ENCODE data around the gene FAM13A. TPM values are rescaled to one million over a fixed set of nuclear protein-coding genes. Genes with fewer than 3 reads are reported as not detected.
A peak's percentile ranks its signal among the peaks of the same experiment; 100 is the strongest.

The FAM13A gene
- total and polyA plus RNA-seq, 2 donors (not counting 3 experiments of a cell fraction or from before 2014, with no cell fraction given): 3.3 to 10.5 TPM

GRCh38 chr4:88822034-88822789 lies 234.8 kb downstream of the FAM13A start:
- intact Hi-C loops (cut with micrococcal nuclease): loop anchor here (2.0 to 5.0 kb wide), 3 partner anchors 21 to 335 kb away; no protein-coding TSS in a partner anchor
- Histone ChIP-seq H3K27me3 (ENCODE audit: control insufficient read depth in 2 of 2, insufficient read depth in 2 of 2, low read length in 2 of 2) (no peaks in the 10 kb centered on the region), H3K9me1 (replicated peaks; ENCODE audit: control insufficient read depth, extremely low read depth, insufficient read depth, low read length) (no peaks in the 10 kb centered on the region), H3K27ac (ENCODE audit: insufficient read depth, low read depth, low read length) (no peak overlapping the region), H3K9ac (replicated peaks; ENCODE audit: extremely low read depth, insufficient read depth, low read length) (peak overlapping the region; percentile 69), H2AFZ (ENCODE audit: low read depth, low read length) (no peak overlapping the region), H4K20me1 (replicated peaks; ENCODE audit: control insufficient read depth, extremely low read depth, insufficient read depth, low read length) (no peaks in the 10 kb centered on the region), H3K9me3 (replicated peaks; ENCODE audit: control insufficient read depth, insufficient read depth, low read length) (no peaks in the 10 kb centered on the region), H3K79me2 (ENCODE audit: control insufficient read depth, insufficient read depth, low read length) (no peaks in the 10 kb centered on the region), H3K4me1 (ENCODE audit: control insufficient read depth, extremely low read depth, insufficient read depth, low read length) (peaks cover 17% of the 10 kb centered on the region), H3K4me3 (replicated peaks in 1 of 3; ENCODE audit: insufficient read depth in 1 of 3, low read depth in 1 of 3, low read length in 3 of 3) (peak overlapping the region in 2 of 3 experiments; percentile 10 to 61), H3K36me3 (ENCODE audit: control insufficient read depth in 2 of 2, extremely low read depth in 1 of 2, insufficient read depth in 2 of 2, low read length in 2 of 2) (no peaks in the 10 kb centered on the region), H3K4me2 (ENCODE audit: insufficient read depth, low read length) (peak overlapping the region; percentile 78)
- DNase-seq (ENCODE audit: low read depth, low spot score): peak; percentile 11
- dilution Hi-C loops (cut with MboI; ENCODE audit: extremely low pct_ligation_motif_present, low sequenced_read_pairs): loop anchor here (25.0 kb wide), 1 partner anchor 190 kb away; no protein-coding TSS in a partner anchor
- ChIA-PET CTCF (interaction anchor here (8.7 kb wide), 1 partner anchor 202 kb away, joined by 357 read pairs; no protein-coding TSS in a partner anchor), POLR2A (no interaction called here)
- BruUV-seq (replicated peaks): no TSS peak
- no peak for FAIRE-seq
- TF ChIP-seq MAX (IDR thresholded peaks at IDR 0.05; ENCODE audit: insufficient read depth, insufficient read length): no peak
- TF ChIP-seq POLR2A (IDR thresholded peaks at IDR 0.05; ENCODE audit: low read depth, low read length): no peak
- TF ChIP-seq JUN (IDR thresholded peaks at IDR 0.05; ENCODE audit: borderline replicate concordance, insufficient read depth, insufficient read length, low read depth): no peak

DNA sequence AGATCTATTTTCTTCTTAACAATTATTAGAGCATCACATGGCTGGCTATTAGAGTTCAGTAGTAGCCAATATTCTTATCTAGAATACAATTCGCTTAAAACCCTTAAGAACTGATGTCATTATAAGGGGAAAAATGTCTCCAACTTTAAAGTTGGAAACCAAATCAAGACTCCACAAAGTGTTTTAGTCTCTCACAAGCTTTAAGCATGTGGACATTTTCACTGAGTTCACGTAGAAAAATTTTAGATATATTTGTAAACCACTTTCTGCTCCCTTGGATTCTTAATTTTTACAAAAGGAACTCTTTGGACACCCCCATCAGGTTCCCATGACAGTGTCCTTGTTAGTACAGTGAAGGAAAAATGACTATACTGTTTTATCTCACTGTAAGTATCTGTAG lies 235.5 kb downstream of the FAM13A start:
- no peak overlapping the region for H2AFZ ChIP-seq (ENCODE audit: low read depth, low read length)
- intact Hi-C loops (cut with micrococcal nuclease): loop anchor here (5.0 kb wide), 2 partner anchors 289 to 336 kb away; no protein-coding TSS in a partner anchor
- no peak overlapping the region for H3K4me2 ChIP-seq (ENCODE audit: insufficient read depth, low read length)
- dilution Hi-C loops (cut with MboI; ENCODE audit: extremely low pct_ligation_motif_present, low sequenced_read_pairs): loop anchor here (25.0 kb wide), 1 partner anchor 191 kb away; no protein-coding TSS in a partner anchor
- H3K36me3 ChIP-seq (ENCODE audit: control insufficient read depth in 2 of 2, extremely low read depth in 1 of 2, insufficient read depth in 2 of 2, low read length in 2 of 2): no peaks in the 10 kb centered on the region
- H3K9me3 ChIP-seq (replicated peaks; ENCODE audit: control insufficient read depth, insufficient read depth, low read length): no peaks in the 10 kb centered on the region
- H3K4me3 ChIP-seq (replicated peaks in 1 of 3; ENCODE audit: insufficient read depth in 1 of 3, low read depth in 1 of 3, low read length in 3 of 3): no peak overlapping the region
- no peak for DNase-seq (ENCODE audit: low read depth, low spot score)
- ChIA-PET POLR2A (no interaction called here), CTCF (interaction anchor here (0.9 to 8.7 kb wide), 2 partner anchors 12 to 203 kb away, joined by 3 to 357 read pairs; no protein-coding TSS in a partner anchor)
- no peak overlapping the region for H3K27ac ChIP-seq (ENCODE audit: insufficient read depth, low read depth, low read length)
- H3K79me2 ChIP-seq (ENCODE audit: control insufficient read depth, insufficient read depth, low read length): no peaks in the 10 kb centered on the region
- H3K9ac ChIP-seq (replicated peaks; ENCODE audit: extremely low read depth, insufficient read depth, low read length): no peak overlapping the region
- no peak for FAIRE-seq
- BruUV-seq (replicated peaks): no TSS peak
- no peak for TF ChIP-seq MAX (IDR thresholded peaks at IDR 0.05; ENCODE audit: insufficient read depth, insufficient read length)
- TF ChIP-seq GATA2 (IDR thresholded peaks at IDR 0.05; ENCODE audit: insufficient read depth, insufficient read length, low read depth, low read length): no peak
- TF ChIP-seq FOS (IDR thresholded peaks at IDR 0.05; ENCODE audit: borderline replicate concordance, insufficient read depth, low read length): no peak
- no peak for TF ChIP-seq CTCF (IDR thresholded peaks at IDR 0.05; ENCODE audit: extremely low read depth in 1 of 2, insufficient read depth in 1 of 2, low read depth in 1 of 2, low read length in 2 of 2)
- TF ChIP-seq POLR2AphosphoS5 (IDR thresholded peaks at IDR 0.05; ENCODE audit: insufficient read depth, low read depth, low read length): no peak
- TF ChIP-seq JUN (IDR thresholded peaks at IDR 0.05; ENCODE audit: borderline replicate concordance, insufficient read depth, insufficient read length, low read depth): no peak
- TF ChIP-seq EZH2 (IDR thresholded peaks at IDR 0.05; ENCODE audit: borderline replicate concordance, low read depth, low read length, severe bottlenecking): no peak
- no peak for TF ChIP-seq POLR2A (IDR thresholded peaks at IDR 0.05; ENCODE audit: low read depth, low read length)
- no peak for TF ChIP-seq MYC (IDR thresholded peaks at IDR 0.05; ENCODE audit: low read depth, low read length)
- H4K20me1 ChIP-seq (replicated peaks; ENCODE audit: control insufficient read depth, extremely low read depth, insufficient read depth, low read length): no peaks in the 10 kb centered on the region
- H3K27me3 ChIP-seq (ENCODE audit: control insufficient read depth in 2 of 2, insufficient read depth in 2 of 2, low read length in 2 of 2): no peaks in the 10 kb centered on the region
- no peaks in the 10 kb centered on the region for H3K9me1 ChIP-seq (replicated peaks; ENCODE audit: control insufficient read depth, extremely low read depth, insufficient read depth, low read length)
- H3K4me1 ChIP-seq (ENCODE audit: control insufficient read depth, extremely low read depth, insufficient read depth, low read length): peaks cover 17% of the 10 kb centered on the region
